ENCODE data around the gene TMEM41A.
"Not testable (repeated sequence)": the region's sequence is repeated elsewhere in the genome, so short reads cannot be mapped to it uniquely, and the experiment has no call there.

TMEM41A gene

DNA sequence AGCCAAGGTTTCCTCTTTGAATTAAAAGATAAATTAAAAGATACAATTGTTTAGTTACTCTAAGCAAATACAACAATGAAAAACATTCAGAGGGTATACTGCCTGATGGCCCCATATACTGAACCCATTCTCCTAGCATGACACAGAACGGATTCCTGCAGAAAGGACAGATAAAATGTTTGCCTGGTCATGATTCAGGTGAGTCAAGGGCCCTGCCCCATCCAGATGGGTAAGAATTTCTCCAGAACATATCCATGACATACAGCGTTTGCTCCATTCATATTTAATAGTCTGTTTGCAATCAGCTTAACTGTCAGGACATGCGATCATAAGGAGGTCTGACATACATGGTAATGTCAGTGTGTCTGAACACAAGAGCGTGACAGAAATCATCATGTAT is 8.6 kb downstream of the TMEM41A start:
- no peak for DNase-seq

DNA sequence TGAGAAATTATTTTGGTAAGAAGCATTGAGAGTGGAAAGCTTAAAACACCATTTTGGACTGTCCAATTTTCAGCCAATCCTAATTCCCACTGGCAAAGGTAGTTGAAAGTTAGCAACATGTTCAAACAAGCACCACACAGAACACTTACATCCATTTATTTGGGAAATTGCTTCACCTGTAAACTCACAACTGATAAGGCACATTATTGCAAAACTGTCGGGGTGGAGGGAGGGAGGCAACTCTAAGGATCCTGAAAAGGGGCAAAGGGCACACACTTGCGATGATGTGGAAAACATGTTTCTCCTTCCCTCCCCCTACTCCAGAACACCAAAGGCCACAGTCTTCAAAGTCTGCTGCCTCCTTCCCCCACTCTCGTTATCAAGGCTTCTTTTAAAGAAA is 9.4 kb downstream of the TMEM41A start:
- DNase-seq: no peak

DNA sequence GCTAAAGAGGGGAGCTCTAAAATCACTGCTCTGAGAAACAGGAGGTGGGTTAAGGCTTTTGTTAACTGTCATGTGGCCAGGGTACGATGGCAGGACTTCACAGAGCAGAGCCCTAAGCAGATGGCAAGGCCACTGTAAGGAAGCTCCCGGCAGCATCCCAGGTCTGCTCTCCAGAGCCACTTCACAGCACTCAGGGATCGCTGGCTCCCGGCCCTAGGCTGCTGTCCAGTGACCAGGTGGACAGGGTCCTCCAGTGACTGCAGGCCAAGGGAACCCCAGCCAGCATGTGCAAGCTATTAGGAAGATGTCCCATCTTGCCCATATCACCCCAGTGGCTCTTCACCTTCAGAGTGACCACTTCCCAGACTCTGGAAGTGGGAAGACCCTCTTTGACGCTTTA is 10.4 kb downstream of the TMEM41A start:
- no peak for DNase-seq

DNA sequence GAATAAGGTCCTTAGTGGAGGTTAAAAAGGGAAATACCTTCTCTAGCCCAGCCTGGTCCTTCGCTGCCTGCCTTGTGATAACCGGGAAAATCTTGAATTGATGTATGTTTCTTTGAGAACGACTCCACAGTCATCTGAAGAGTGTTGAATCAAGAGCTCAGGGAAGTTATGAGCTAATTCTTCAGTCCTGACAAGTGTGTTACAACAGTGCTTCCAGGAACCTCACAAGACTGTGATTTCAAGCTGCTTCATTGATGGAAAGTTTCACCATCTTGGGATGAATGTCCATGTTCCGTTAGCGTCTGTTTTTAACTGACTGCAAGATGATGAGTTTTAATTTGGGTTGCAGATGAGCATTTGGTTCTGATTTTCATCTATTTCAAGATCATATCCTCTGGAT is 12.4 kb downstream of the TMEM41A start:
- no peak for DNase-seq

DNA sequence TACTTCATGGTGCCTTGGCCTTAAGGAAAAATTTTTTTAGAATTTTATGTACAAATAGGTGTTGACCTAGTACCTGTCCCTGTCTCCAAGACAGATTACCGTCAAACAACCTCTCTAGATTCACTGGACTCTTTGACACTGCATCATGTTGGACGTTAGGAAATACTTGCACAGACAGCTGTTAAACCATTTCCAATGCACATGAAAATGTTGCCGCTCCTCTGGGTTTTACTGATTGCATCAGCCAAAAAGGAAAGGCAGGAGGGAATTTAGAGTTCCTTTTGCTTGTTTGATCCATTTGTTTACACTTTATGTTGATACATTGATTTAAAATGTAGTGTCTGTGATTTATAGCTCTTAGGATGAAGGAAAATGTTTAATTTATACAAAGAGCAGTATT is 14.5 kb downstream of the TMEM41A start:
- no peak for DNase-seq

DNA sequence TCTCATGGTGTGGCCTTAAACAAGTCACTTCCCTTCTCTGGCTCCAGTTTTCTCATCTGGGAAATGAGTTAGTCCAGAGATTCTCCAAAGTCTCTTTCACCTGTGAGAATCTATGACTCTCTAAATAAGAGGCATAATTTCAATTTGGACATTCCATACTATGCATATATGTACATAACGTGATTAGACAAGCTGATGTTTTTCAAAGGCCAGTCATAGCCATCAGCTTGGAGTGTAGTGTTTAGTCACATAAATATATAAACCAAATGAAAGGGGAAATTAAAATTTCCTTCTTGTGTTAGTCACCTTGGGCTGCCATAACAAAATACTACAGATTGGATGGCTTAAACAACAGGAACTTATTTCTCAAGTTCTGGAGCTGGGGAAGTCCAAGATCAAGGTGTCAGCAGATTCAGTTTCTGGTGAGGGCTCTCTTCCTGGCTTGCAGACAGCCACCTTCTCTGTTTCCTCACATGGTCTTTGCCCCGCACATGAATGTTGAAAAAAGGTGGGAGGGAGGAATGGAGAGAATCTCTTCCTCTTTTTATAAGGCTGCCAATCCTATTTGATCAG is 19.4 kb downstream of the TMEM41A start:
- no peak for DNase-seq

DNA sequence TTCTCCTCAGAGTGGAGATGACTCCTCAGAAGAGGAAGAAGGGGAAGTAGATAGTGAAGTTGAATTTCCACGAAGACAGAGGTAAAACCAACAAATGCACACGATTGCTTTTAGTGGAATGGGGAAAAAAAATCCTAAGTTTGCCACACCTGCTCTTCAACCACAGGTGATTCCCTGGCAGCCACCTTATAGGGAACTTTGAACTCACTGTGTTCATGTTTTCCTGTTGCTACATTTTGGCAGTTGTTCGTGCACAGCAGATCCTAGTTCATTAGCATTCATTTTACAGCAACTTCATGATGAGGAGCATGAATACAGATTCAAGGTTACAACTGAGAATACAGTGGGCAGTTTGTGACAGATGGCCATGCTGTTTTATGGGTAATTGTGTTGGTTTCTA is 21.5 kb downstream of the TMEM41A start:
- DNase-seq: no peak

DNA sequence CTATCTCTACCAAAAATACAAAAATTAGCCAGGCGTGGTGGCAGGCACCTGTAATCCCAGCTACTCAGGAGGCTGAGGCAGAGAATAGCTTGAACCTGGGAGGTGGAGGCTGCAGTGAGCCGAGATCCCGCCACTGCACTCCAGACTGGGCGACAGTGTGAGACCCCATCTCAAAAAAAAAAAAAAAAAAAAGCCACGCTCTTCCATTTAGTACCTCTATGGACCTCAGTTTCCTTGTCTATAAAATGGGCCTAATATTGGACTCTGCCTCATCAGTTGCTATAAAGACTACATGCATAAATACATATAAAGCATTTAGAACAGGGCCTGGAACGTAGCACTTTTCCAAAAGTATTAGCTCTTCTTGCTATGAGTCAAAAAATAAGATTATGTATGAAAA is 23.9 kb downstream of the TMEM41A start:
- DNase-seq: not testable (repeated sequence)

DNA sequence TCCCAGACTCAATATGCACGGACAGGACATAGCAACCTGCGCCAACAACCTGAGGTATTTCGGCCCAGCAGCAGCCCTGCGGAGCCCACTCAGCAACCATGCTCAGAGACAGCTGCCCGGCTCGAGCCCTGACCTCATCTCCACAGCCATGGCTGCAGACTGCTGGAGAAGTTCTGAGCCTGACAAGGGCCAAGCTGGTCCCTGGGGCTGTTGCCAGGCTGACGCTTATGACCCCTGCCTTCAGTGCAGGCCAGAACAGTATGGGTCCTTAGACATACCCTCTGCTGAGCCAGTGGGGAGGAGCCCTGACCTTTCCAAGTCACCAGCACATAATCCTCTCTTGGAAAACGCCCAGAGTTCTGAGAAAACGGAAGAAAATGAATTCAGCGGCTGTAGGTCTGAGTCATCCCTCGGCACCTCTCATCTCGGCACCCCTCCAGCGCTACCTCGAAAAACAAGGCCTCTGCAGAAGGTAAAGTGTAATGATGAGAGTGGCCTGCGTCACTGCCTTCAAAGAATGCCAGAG is 25.5 kb downstream of the TMEM41A start:
- DNase-seq: no peak

DNA sequence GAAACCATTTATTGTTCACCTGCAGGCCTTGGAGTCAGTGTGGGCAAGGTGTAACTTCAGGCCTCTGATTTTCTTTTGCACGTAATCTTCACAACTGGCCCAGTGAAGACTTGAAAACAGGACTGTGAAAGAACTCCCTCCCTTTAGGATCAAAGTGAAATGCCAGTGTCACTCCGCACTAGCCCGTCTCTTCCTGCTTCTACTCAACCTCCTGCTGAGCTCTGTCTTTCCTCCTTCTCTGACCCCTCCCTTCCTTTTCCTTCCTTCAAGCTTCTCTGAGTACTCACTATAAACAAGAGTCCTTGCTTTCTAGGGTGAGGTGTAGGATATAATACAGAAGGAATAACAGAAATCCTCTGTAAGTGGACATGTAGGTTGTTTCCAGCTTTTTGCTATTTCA is 28.5 kb downstream of the TMEM41A start:
- no peak for DNase-seq

DNA sequence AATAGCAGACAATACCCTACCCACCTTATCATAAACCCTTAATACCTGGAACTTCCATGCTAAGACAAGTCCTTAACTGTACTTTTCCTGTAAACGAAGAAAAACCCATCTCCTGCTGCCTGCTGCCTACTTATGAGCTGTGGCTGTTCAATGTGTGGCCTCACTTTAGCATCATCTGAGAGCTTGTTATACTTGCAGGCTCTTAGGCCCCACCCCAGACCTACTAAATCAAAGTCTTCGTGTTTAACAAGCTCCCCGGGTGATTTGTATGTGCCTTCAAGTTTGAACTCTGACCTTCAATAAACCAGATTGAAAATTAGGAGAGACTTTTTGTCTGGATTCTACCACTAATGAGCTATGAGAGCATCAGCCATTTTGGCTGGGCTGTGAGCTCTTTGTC is 29.3 kb downstream of the TMEM41A start:
- DNase-seq: no peak

DNA sequence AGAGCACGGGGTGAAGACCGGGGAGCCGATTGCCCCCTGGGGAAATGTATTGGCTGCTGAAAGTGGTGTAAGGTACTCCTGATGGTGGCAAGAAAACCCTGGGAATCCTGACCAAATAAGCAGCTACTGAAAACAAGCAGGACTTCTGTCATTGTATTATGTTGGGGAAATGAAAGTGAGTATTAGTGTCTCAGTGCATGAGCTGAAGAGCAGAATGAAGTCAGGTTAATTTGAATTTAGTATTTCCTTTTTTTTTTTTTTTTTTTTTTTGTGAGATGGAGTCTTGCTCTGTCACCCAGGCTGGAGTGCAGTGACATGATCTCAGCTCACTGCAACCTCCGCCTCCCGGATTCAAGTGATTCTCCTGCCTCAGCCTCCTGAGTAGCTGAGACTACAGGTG is 32.7 kb downstream of the TMEM41A start:
- DNase-seq: not testable (repeated sequence)

DNA sequence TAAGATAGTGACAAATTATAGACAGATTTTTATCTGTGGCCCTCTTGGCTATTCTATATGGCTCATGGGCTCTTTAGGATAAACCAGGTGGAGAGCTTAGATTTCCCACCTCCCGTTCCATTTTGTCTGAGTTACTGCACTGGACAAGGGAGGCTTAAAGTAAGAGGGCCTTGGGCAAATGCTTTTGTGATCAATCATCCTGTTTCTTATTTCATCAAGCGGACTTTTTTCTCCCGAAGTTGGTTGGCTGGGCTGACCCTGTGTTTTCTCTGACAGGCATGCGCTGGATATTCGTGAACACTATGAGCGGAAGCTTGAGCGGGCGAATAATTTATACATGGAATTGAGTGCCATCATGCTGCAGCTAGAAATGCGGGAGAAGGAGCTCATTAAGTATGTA is 33.4 kb downstream of the TMEM41A start:
- DNase-seq: no peak

DNA sequence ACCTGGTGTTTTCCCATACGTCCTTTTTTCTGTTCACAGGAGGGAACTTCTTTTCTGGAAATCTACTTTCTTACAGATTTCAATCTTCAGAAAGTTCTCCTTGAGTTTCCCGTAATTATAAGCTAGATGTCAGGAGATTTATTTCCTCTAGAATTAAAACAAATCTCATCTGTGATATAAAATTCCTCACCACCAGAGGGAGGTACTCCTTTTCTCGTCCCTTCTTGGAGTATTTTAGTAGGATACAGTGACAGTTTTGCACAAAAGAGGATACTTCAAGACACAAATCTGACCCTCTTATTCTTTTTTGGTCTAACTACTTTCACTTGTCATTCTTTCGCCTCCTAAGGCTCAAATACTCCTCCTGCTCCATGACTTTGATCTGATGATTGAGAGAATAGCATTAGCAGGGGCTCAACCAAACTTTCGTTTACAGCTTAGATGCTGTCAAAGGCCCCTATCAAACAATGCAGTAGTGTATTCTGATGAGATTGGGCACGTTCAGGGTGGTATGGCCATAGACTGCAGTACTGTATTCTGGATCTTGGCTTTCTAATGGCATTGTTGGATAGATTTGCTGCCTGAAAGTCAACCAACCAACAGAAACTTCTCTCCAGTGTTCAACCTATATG is 38.0 kb downstream of the TMEM41A start:
- DNase-seq: no peak

DNA sequence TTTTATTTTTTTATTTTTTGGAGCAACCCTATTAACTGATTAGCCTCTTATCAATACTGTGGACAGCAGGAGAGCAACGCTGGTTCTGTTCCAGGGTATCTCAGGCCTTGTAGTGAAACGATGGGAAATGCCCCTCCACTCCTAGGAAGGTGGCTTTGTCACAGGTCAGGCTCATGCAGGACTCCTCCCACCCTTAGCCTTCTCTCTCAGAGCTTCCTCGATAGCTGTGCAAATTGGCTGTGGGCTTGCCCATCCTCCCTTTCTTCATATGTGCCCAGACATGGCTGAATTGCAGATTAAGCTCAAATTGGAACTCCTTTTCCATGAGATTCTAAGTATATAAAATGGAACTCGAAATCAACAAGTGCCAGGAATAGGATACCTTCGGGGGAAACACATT is 38.5 kb downstream of the TMEM41A start:
- no peak for DNase-seq

DNA sequence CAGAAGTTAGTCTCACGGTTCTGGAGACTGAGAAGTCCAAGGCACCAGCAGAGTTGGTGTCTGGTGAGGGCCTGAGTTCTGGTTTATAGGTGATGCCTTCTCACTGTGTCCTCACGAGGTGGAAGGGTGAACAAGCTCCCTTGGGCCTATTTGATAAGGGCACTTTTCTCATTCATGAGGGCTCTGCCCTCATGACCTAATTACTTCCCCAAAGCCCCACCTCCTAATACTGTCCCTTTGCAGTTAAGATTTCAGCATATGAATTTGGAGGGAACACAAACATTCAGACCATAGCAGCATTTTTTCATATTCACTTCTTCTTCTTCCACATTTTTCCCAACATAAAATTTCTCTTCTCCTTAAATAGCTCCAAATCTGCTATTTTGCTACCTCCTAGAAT is 41.5 kb downstream of the TMEM41A start:
- DNase-seq: no peak

DNA sequence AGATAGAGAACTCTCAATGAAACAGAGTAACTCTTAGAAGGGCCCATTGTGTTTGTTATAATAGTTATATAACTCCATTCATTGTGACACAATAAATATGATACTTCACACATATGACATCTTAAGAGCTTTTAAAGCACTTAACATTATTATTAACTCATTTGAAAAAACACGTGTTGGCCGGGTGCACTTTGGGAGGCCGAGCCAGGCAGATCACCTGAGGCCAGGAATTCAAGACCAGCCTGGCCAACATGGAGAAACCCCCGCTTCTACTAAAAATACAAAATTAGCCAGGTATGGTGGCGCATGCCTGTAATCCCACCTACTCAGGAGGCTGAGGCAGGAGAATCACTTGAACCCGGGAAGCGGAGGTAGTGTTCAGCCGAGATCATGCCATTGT is 47.4 kb downstream of the TMEM41A start:
- DNase-seq: not testable (repeated sequence)

DNA sequence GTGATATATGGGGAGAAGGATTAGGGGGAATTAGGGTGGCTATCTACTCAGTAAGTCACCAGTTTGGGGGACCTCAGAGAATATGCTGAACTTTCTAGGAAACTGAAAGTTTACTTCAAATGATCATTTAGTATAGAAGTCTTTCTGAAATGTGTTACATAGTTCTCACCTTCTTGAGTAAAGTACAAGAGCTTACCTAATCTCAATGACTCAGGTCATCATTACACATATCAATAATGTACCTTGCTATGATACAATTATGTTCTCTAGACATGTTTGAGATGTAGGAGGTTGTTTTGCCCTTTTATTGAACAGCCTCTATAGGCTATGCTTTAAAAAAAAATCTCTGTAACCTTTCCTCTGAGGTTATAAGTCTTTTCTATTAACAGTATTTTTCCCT is 50.7 kb downstream of the TMEM41A start:
- no peak for DNase-seq

DNA sequence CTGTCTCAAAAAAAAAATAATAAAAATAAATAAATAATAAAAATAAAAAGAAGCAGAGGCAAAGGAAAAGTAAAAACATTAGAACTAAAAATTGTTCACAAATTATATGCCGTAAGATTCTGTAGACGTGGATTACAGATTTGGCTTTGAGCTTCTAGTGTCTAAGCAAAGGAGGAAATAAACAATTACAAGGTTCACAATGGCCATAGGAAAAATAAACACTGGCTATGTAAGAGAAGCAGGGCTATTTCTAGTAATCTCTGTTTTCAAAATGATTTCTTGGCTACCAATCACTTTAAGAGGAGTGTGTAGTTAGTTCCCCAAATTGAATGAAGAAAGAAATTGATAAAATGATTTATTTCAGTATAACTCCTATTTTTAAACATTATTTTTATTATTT is 54.5 kb downstream of the TMEM41A start:
- no peak for DNase-seq

DNA sequence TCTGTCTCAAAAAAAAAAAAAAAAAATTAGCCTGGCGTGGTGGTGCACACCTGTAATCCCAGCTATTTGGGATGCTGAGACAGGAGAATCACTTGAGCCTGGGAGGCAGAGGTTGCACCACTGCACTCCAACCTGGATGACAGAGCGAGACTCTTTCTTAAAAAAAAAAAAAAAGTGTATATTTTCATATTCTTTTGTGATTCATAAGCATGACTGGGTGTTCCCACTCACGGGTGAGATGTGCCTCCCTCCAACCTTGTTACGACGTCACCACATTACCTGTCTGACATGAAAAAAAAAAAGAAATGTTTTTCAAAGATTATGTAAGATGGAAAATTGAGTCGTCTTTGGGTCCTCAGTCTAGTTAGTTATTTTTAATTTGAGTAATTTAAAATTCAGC is 56.8 kb downstream of the TMEM41A start:
- DNase-seq: no peak

DNA sequence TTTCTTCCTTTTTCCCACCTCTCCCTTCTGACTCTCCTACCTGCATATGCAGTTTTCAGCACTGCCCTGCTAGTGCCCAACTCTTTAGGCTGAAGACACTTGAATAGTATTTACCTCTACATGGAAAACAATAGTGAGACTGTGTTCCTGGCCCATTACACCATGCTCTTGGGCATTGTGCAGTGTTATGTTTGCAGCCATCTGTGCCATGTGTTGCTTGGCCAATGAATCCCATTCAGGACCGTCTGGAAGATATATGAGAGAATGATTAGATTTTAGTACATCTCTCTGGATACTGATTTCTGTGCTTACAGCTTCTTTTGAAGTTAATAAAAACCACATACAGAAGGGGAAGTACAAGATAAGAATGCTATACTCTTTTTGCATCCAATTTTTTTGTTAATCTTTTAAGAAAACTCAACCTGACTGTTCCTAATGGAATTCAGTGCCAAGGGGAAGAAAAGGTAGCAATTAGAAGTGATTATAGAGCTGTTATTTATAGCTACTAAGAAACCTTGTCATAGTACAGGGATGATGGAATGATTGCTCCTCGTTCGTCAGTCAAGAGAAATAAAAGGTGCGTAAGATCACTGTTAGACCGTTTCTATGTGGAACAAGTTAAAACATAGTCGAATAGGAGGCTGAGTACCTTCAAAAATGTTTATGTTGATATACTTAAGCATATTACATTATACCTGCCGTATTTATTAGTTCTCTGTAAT is 58.9 kb downstream of the TMEM41A start:
- DNase-seq: no peak
